Neural cell (in vitro differentiated cells): ENCODE results near the gene FANCI.

Source experiments
- EZH2 ChIP-seq: fragments of 200-600, 300-800 bp; shearing (Covaris generic), sonication (generic); IDR thresholded peaks from 2 replicates; pipeline ENCODE4 v1.6.1; 2014; ENCODE audit warnings: antibody characterized with exemption, low read length, borderline replicate concordance, mild to moderate bottlenecking; ENCODE audit not compliant: insufficient read depth, poor library complexity, severe bottlenecking
- TF ChIP-seq, protein P1 (sequence below): fragments of 450-650 bp; IDR thresholded peaks from 2 replicates; pipeline ENCODE4 v1.5.1; 2014; ENCODE audit warnings: antibody characterized with exemption, mild to moderate bottlenecking, moderate library complexity; ENCODE audit not compliant: poor library complexity, severe bottlenecking

DNA sequence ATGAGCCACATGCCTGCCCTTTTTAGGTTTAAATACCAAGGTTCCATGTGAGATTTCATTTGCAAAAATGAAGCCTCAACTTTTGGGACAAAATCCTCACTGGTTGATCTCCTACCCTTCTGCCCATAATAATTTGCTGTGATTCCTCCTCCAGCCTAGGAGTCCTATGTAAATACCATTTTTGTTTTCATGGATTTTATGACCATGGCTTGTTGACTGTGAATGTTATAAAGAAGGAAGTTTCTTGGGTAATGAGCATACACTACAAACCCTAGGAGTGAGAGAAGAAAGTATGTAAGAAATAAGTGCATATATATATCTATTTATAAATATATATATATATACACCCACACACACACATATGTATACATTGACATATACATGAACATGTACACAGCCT, 35.5 kb upstream of the FANCI start:
- TF ChIP-seq, protein P1, sequence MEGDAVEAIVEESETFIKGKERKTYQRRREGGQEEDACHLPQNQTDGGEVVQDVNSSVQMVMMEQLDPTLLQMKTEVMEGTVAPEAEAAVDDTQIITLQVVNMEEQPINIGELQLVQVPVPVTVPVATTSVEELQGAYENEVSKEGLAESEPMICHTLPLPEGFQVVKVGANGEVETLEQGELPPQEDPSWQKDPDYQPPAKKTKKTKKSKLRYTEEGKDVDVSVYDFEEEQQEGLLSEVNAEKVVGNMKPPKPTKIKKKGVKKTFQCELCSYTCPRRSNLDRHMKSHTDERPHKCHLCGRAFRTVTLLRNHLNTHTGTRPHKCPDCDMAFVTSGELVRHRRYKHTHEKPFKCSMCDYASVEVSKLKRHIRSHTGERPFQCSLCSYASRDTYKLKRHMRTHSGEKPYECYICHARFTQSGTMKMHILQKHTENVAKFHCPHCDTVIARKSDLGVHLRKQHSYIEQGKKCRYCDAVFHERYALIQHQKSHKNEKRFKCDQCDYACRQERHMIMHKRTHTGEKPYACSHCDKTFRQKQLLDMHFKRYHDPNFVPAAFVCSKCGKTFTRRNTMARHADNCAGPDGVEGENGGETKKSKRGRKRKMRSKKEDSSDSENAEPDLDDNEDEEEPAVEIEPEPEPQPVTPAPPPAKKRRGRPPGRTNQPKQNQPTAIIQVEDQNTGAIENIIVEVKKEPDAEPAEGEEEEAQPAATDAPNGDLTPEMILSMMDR, result no peak
- TF ChIP-seq EZH2, result no peak
